ENCODE data around the gene PRKCH.
A peak's percentile ranks its signal among the peaks of the same experiment; 100 is the strongest.

PRKCH gene

GRCh38 chr14:61536661-61537562, 215.5 kb downstream of the PRKCH start:
- no peak for FAIRE-seq
- TF ChIP-seq POLR2A (IDR thresholded peaks at IDR 0.05; ENCODE audit: low read depth, low read length) (no peak), PAX5 (IDR thresholded peaks at IDR 0.05; ENCODE audit: insufficient read depth, low read length, severe bottlenecking) (no peak), SPI1 (IDR thresholded peaks at IDR 0.05; ENCODE audit: low read depth, low read length) (no peak), POU2F2 (IDR thresholded peaks at IDR 0.05; ENCODE audit: low read depth, low read length) (no peak), TAF1 (IDR thresholded peaks at IDR 0.05; ENCODE audit: low read depth, low read length) (no peak)
- DNase-seq (ENCODE audit: insufficient read length, low spot score), result no peak

DNA sequence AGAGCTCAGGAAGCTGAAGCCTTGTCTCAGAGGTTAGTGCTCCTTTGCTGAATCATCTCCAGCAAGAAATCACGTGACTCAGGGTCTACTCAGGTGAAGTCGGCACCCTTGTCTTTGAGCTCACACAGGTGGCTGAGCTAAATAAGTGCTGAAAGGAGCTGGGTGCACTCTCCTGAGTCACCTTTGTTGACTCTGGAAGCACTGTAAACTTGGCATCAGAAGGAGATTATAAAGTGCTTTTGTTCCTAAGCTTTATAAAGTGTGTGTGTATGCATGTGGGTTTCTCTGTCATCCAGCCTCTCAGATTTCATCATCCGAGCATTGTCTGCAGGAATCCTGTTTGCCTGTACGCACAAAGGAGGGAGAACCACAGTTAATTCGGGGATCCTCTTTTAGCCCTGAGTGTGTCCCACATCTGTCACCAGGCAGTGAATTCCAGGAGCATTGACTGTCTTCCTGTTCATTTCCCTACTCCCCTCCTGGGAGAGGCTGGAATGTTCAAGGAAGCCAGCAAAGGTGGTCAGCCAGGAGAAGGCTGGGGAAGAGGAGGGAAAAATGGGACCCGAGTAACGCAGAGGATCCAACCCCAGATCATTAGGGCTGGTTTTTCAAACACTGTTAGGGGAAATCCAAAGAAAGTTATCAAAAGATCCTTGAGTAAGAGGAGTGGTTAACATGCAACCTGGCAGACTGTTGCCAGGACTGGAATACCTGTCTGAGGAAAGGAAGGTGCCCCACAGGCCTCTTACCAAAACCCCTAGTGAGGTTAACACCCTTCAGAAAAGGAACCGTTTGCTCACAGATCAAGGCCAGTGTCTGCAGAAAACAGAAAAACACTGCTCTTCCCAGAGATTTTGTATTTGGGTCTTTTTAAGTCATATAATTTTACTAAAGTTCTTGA, 216.4 kb downstream of the PRKCH start:
- DNase-seq (ENCODE audit: insufficient read length, low spot score) (no peak), FAIRE-seq (no peak)
- TF ChIP-seq POLR2AphosphoS5 (IDR thresholded peaks at IDR 0.05; ENCODE audit: low read depth, low read length) (no peak), SPI1 (IDR thresholded peaks at IDR 0.05; ENCODE audit: low read depth, low read length) (no peak), TAF1 (IDR thresholded peaks at IDR 0.05; ENCODE audit: low read depth, low read length) (no peak)

GRCh38 chr14:61538464-61539022, 217.2 kb downstream of the PRKCH start:
- FAIRE-seq, result no peak

GRCh38 chr14:61539631-61540030, 218.3 kb downstream of the PRKCH start:
- DNase-seq (ENCODE audit: insufficient read length, low spot score) (no peak), FAIRE-seq (no peak)
- TF ChIP-seq SPI1 (IDR thresholded peaks at IDR 0.05; ENCODE audit: low read depth, low read length), result no peak
- TF ChIP-seq PAX5 (IDR thresholded peaks at IDR 0.05; ENCODE audit: insufficient read depth, low read length, severe bottlenecking), result no peak
- no peak for TF ChIP-seq POU2F2 (IDR thresholded peaks at IDR 0.05; ENCODE audit: low read depth, low read length)
- no peak for TF ChIP-seq TAF1 (IDR thresholded peaks at IDR 0.05; ENCODE audit: low read depth, low read length)
- no peak for TF ChIP-seq POLR2AphosphoS5 (IDR thresholded peaks at IDR 0.05; ENCODE audit: low read depth, low read length)

More at GRCh38 chr14:61538464-61539022, 217.2 kb downstream of the PRKCH start:
- DNase-seq (ENCODE audit: insufficient read length, low spot score), result no peak
- no peak for TF ChIP-seq SPI1 (IDR thresholded peaks at IDR 0.05; ENCODE audit: low read depth, low read length)
- TF ChIP-seq PAX5 (IDR thresholded peaks at IDR 0.05; ENCODE audit: insufficient read depth, low read length, severe bottlenecking), result no peak
- no peak for TF ChIP-seq POU2F2 (IDR thresholded peaks at IDR 0.05; ENCODE audit: low read depth, low read length)
- TF ChIP-seq POLR2A (IDR thresholded peaks at IDR 0.05; ENCODE audit: low read depth, low read length), result no peak
- no peak for TF ChIP-seq POLR2AphosphoS5 (IDR thresholded peaks at IDR 0.05; ENCODE audit: low read depth, low read length)
- TF ChIP-seq TAF1 (IDR thresholded peaks at IDR 0.05; ENCODE audit: low read depth, low read length), result no peak

- TF ChIP-seq POLR2AphosphoS5 (IDR thresholded peaks at IDR 0.05; ENCODE audit: low read depth, low read length) (0 out of 2 replicates have a peak, but pooled peaks have one; percentile 36), TAF1 (IDR thresholded peaks at IDR 0.05; ENCODE audit: low read depth, low read length) (no peak)
- FAIRE-seq, result no peak
- no peak for DNase-seq (ENCODE audit: insufficient read length, low spot score)
These were observed 219.6 kb downstream of the PRKCH start for GRCh38 chr14:61540931-61541330.

GRCh38 chr14:61542848-61543790, 221.7 kb downstream of the PRKCH start:
- TF ChIP-seq POLR2A (IDR thresholded peaks at IDR 0.05; ENCODE audit: low read depth, low read length) (no peak), POLR2AphosphoS5 (IDR thresholded peaks at IDR 0.05; ENCODE audit: low read depth, low read length) (no peak), PAX5 (IDR thresholded peaks at IDR 0.05; ENCODE audit: insufficient read depth, low read length, severe bottlenecking) (no peak), POU2F2 (IDR thresholded peaks at IDR 0.05; ENCODE audit: low read depth, low read length) (no peak), SPI1 (IDR thresholded peaks at IDR 0.05; ENCODE audit: low read depth, low read length) (no peak), TAF1 (IDR thresholded peaks at IDR 0.05; ENCODE audit: low read depth, low read length) (no peak)
- no peak for DNase-seq (ENCODE audit: insufficient read length, low spot score)
- no peak for FAIRE-seq

GRCh38 chr14:61543946-61544345, 222.6 kb downstream of the PRKCH start:
- no peak for DNase-seq (ENCODE audit: insufficient read length, low spot score)
- no peak for TF ChIP-seq POU2F2 (IDR thresholded peaks at IDR 0.05; ENCODE audit: low read depth, low read length)
- TF ChIP-seq POLR2AphosphoS5 (IDR thresholded peaks at IDR 0.05; ENCODE audit: low read depth, low read length), result peak; percentile 26; the same call in 1 of the 2 replicates
- FAIRE-seq, result no peak

GRCh38 chr14:61544448-61545330, 223.3 kb downstream of the PRKCH start:
- TF ChIP-seq POLR2AphosphoS5 (IDR thresholded peaks at IDR 0.05; ENCODE audit: low read depth, low read length) (no peak), SPI1 (IDR thresholded peaks at IDR 0.05; ENCODE audit: low read depth, low read length) (no peak), POLR2A (IDR thresholded peaks at IDR 0.05; ENCODE audit: low read depth, low read length) (no peak), TAF1 (IDR thresholded peaks at IDR 0.05; ENCODE audit: low read depth, low read length) (no peak), POU2F2 (IDR thresholded peaks at IDR 0.05; ENCODE audit: low read depth, low read length) (no peak), PAX5 (IDR thresholded peaks at IDR 0.05; ENCODE audit: insufficient read depth, low read length, severe bottlenecking) (no peak)
- no peak for FAIRE-seq

More at GRCh38 chr14:61544448-61545330, 223.3 kb downstream of the PRKCH start:
- no peak for DNase-seq (ENCODE audit: insufficient read length, low spot score)
